OCI-LY3 (cell line): ENCODE measurements around the gene PCDH15.

Experiments
- H2AFZ ChIP-seq: fragments of 200-600, 300-600 bp; shearing (Covaris generic); 2 replicates; pipeline ENCODE4 v1.6.0; 2014; ENCODE audit warnings: antibody characterized with exemption, low read depth, low read length
- H3K27ac ChIP-seq: fragments of 200-600, 300-600 bp; sonication (generic); 2 replicates; pipeline ENCODE4 v1.5.1; 2014; ENCODE audit warnings: mild to moderate bottlenecking, low read length, moderate library complexity, mixed read lengths
- H3K27me3 ChIP-seq: fragments of 200-600, 300-600 bp; sonication (generic); 2 replicates; pipeline ENCODE4 v1.6.1; 2014; ENCODE audit warnings: low read depth, low read length, mixed read lengths
- H3K36me3 ChIP-seq: fragments of 200-600, 300-600 bp; sonication (generic); replicated peaks from 2 replicates; pipeline ENCODE3; 2014; ENCODE audit warnings: low read depth, low read length, mixed read lengths
- H3K4me1 ChIP-seq: fragments of 300-600, 200-600 bp; sonication (generic); 2 replicates; pipeline ENCODE4 v1.6.1; 2014; ENCODE audit warnings: low read length, mixed read lengths
- H3K4me2 ChIP-seq: fragments of 200-600, 300-600 bp; sonication (generic); 2 replicates; pipeline ENCODE4 v1.6.1; 2014; ENCODE audit warnings: low read length, mixed read lengths
- H3K4me3 ChIP-seq: fragments of 300-600, 200-600 bp; sonication (generic); 2 replicates; pipeline ENCODE4 v1.5.1; 2014; ENCODE audit warnings: antibody characterized with exemption, mild to moderate bottlenecking, low read length, moderate library complexity
- H3K79me2 ChIP-seq: fragments of 300-600, 200-600 bp; shearing (Covaris generic); 2 replicates; pipeline ENCODE4 v1.6.1; 2014; ENCODE audit warnings: mild to moderate bottlenecking, low read length, mixed read lengths
- H3K9ac ChIP-seq: fragments of 300-600, 200-600 bp; shearing (Covaris generic); 2 replicates; pipeline ENCODE4 v1.6.0; 2014; ENCODE audit warnings: mild to moderate bottlenecking, low read length, moderate library complexity
- H3K9me3 ChIP-seq: fragments of 200-600, 300-600 bp; shearing (Covaris generic); 2 replicates; pipeline ENCODE4 v1.6.1; 2014; ENCODE audit warnings: low read length, mixed read lengths; ENCODE audit not compliant: insufficient read depth
- H4K20me1 ChIP-seq: fragments of 200-600, 300-600 bp; sonication (generic); 2 replicates; pipeline ENCODE4 v1.6.1; 2016; ENCODE audit warnings: low read length, mixed read lengths; ENCODE audit not compliant: insufficient read depth
- EZH2phosphoT487 ChIP-seq: fragments of 200-600 bp; shearing (Covaris generic); IDR thresholded peaks from 2 replicates; pipeline ENCODE4 v1.6.1; 2018; ENCODE audit warnings: antibody characterized with exemption, mixed run types, low read depth
- TF ChIP-seq, protein P1 (sequence below): fragments of 200-600, 300-600 bp; sonication (generic); IDR thresholded peaks from 2 replicates; pipeline ENCODE4 v1.5.1; 2014; ENCODE audit warnings: antibody characterized with exemption, low read length, low read depth

The PCDH15 gene

DNA sequence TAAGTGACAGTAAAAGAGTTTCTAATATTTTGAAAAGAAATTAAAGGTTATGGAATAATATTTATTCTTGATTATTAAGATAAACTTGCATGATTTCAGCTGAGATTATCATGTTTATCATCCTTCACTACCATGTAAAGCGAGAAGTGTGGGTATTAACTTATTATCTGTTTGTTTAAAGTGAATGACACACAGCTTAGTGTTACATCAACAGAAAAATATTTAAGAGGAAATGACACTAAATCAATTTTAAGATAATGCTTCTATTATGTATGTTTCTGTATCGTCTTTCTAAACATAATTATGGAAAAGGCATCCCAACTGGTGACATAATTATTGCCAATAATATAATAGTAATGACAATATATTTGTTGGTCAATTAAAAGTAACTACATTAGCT is 213.1 kb downstream of the PCDH15 start:
- Histone ChIP-seq H3K4me3 (no peak overlapping the region), H3K4me2 (no peak overlapping the region), H3K9me3 (no peaks in the 10 kb centered on the region), H3K4me1 (no peaks in the 10 kb centered on the region), H4K20me1 (no peaks in the 10 kb centered on the region), H3K36me3 (no peaks in the 10 kb centered on the region), H2AFZ (no peak overlapping the region), H3K27ac (no peak overlapping the region), H3K9ac (no peak overlapping the region), H3K27me3 (no peaks in the 10 kb centered on the region), H3K79me2 (no peaks in the 10 kb centered on the region)
- no peak for TF ChIP-seq EZH2phosphoT487
- TF ChIP-seq, protein P1, sequence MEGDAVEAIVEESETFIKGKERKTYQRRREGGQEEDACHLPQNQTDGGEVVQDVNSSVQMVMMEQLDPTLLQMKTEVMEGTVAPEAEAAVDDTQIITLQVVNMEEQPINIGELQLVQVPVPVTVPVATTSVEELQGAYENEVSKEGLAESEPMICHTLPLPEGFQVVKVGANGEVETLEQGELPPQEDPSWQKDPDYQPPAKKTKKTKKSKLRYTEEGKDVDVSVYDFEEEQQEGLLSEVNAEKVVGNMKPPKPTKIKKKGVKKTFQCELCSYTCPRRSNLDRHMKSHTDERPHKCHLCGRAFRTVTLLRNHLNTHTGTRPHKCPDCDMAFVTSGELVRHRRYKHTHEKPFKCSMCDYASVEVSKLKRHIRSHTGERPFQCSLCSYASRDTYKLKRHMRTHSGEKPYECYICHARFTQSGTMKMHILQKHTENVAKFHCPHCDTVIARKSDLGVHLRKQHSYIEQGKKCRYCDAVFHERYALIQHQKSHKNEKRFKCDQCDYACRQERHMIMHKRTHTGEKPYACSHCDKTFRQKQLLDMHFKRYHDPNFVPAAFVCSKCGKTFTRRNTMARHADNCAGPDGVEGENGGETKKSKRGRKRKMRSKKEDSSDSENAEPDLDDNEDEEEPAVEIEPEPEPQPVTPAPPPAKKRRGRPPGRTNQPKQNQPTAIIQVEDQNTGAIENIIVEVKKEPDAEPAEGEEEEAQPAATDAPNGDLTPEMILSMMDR: no peak

DNA sequence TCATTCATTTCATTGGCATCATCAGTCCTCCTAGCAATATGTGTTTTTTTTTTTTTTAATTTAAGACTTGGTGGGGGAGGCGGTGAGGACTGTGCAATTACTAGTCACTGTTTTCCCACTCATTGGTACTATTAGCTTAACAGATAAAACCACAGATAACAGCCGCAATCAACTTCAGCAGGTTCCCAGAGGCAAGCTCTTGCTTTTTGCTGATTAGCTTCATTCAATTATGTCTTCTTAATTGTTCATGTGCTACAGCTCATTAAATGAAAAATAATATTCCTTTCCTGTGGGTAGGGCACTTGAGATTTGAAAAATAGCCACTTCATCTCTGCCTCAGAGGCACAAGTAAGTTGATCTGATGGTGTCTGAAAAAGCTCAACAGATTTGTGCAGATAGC is 215.5 kb downstream of the PCDH15 start:
- H3K4me1 ChIP-seq: no peaks in the 10 kb centered on the region
- H3K79me2 ChIP-seq: no peaks in the 10 kb centered on the region
- no peaks in the 10 kb centered on the region for H3K9me3 ChIP-seq
- H3K9ac ChIP-seq: no peak overlapping the region
- H3K4me2 ChIP-seq: no peak overlapping the region
- TF ChIP-seq EZH2phosphoT487: no peak
- TF ChIP-seq, protein P1: no peak
- H3K36me3 ChIP-seq: no peaks in the 10 kb centered on the region
- H2AFZ ChIP-seq: no peak overlapping the region
- no peak overlapping the region for H3K27ac ChIP-seq
- no peak overlapping the region for H3K4me3 ChIP-seq
- no peaks in the 10 kb centered on the region for H4K20me1 ChIP-seq
- no peaks in the 10 kb centered on the region for H3K27me3 ChIP-seq

DNA sequence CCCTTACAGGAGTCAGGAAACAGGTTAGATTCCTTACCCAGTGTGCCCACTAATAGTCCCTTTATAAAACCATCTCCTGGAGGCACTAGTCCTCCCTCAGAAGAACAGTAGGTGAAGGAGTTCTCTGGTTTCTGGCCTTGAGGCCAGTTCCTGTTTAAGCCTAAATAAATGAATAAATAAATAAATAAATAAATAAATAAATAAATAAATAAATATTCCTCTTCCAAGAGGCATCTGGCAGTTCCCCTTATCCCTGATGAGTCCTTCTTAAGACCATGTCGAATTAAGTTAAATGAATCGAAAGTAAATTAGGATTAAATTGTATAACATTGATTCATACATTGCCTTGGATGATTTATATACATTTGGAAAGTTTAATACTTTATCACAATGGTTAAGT is 223.3 kb downstream of the PCDH15 start:
- Histone ChIP-seq H3K4me2 (no peak overlapping the region), H3K79me2 (no peaks in the 10 kb centered on the region), H3K4me1 (no peaks in the 10 kb centered on the region), H3K27ac (no peak overlapping the region), H3K9me3 (no peaks in the 10 kb centered on the region), H3K27me3 (no peaks in the 10 kb centered on the region), H4K20me1 (no peaks in the 10 kb centered on the region), H3K4me3 (no peak overlapping the region), H3K36me3 (no peaks in the 10 kb centered on the region), H3K9ac (no peak overlapping the region), H2AFZ (no peak overlapping the region)
- TF ChIP-seq EZH2phosphoT487: no peak
- TF ChIP-seq, protein P1: no peak

DNA sequence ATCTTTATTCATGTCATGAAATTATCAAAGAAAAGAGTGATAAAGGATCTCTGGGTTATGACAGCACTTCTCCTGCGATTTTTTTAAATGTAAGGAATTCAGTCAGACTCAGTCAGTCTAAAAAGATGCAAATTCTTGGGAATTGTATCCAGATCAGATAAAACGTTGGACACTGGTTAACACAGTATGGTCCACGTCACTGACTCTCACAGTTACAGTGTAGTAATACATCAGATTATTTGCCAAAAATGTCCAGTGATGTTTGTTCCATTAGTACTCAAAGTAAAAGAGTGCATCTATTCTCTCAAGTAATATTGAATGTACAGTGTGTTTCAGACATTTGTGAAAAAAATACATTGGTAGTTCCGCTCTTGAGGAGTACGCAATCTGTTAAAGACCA is 224.5 kb downstream of the PCDH15 start:
- no peaks in the 10 kb centered on the region for H3K9me3 ChIP-seq
- TF ChIP-seq, protein P1: no peak
- TF ChIP-seq EZH2phosphoT487: no peak
- no peak overlapping the region for H3K4me3 ChIP-seq
- H3K4me1 ChIP-seq: no peaks in the 10 kb centered on the region
- no peaks in the 10 kb centered on the region for H3K36me3 ChIP-seq
- no peaks in the 10 kb centered on the region for H3K79me2 ChIP-seq
- H4K20me1 ChIP-seq: no peaks in the 10 kb centered on the region
- no peak overlapping the region for H2AFZ ChIP-seq
- no peak overlapping the region for H3K27ac ChIP-seq
- no peak overlapping the region for H3K4me2 ChIP-seq
- H3K27me3 ChIP-seq: no peaks in the 10 kb centered on the region
- no peak overlapping the region for H3K9ac ChIP-seq
